Measurements from ENCODE around the gene PPP2R5D.

Gene PPP2R5D

GRCh38 chr6:42963855-42964605 is 20.3 kb upstream of the PPP2R5D start:
- TF ChIP-seq POLR2AphosphoS5 (IDR thresholded peaks at IDR 0.05; ENCODE audit: low read depth, low read length): no peak
- no peak for TF ChIP-seq SIN3A (IDR thresholded peaks at IDR 0.05; ENCODE audit: borderline replicate concordance, insufficient read depth, low read length)
- no peak for TF ChIP-seq FOXP2 (optimal IDR thresholded peaks at IDR 0.05; ENCODE audit: borderline replicate concordance, extremely low read depth, extremely low read length, insufficient read depth)
- TF ChIP-seq REST (IDR thresholded peaks at IDR 0.05; ENCODE audit: insufficient read depth in 1 of 2, low read depth in 2 of 2, low read length in 2 of 2): no peak
- TF ChIP-seq TAF1 (IDR thresholded peaks at IDR 0.05; ENCODE audit: borderline replicate concordance, insufficient read depth, low read length): no peak

DNA sequence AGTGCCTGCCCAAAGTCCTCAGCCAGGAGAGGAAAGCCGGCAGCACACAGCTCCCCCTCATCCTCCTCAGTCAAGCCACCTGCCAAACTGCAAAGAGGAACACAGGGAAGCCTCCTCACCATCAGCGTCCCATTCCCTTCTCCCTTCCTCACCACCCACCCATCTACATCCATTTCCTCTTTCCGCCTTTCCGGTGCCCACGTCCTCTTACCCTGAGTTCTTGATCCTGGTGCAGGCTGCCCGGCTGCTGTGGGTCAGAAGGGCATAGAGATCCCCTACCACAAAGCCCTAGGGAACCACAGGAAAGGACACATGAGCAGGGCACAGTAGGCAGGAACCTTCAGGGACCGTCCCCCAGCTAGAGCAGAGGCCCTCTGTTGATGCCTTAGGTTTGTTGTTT is 17.8 kb upstream of the PPP2R5D start:
- TF ChIP-seq FOXP2 (optimal IDR thresholded peaks at IDR 0.05; ENCODE audit: borderline replicate concordance, extremely low read depth, extremely low read length, insufficient read depth): no peak
- TF ChIP-seq REST (IDR thresholded peaks at IDR 0.05; ENCODE audit: insufficient read depth in 1 of 2, low read depth in 2 of 2, low read length in 2 of 2): no peak
- no peak for TF ChIP-seq POLR2AphosphoS5 (IDR thresholded peaks at IDR 0.05; ENCODE audit: low read depth, low read length)
- TF ChIP-seq SIN3A (IDR thresholded peaks at IDR 0.05; ENCODE audit: borderline replicate concordance, insufficient read depth, low read length): no peak
- TF ChIP-seq TAF1 (IDR thresholded peaks at IDR 0.05; ENCODE audit: borderline replicate concordance, insufficient read depth, low read length): no peak

- TF ChIP-seq POLR2AphosphoS5 (IDR thresholded peaks at IDR 0.05; ENCODE audit: low read depth, low read length): no peak
- TF ChIP-seq TAF1 (IDR thresholded peaks at IDR 0.05; ENCODE audit: borderline replicate concordance, insufficient read depth, low read length): no peak
- no peak for TF ChIP-seq FOXP2 (optimal IDR thresholded peaks at IDR 0.05; ENCODE audit: borderline replicate concordance, extremely low read depth, extremely low read length, insufficient read depth)
- no peak for TF ChIP-seq SIN3A (IDR thresholded peaks at IDR 0.05; ENCODE audit: borderline replicate concordance, insufficient read depth, low read length)
- no peak for TF ChIP-seq REST (IDR thresholded peaks at IDR 0.05; ENCODE audit: insufficient read depth in 1 of 2, low read depth in 2 of 2, low read length in 2 of 2)
These were observed 17.1 kb upstream of the PPP2R5D start for GRCh38 chr6:42967228-42967627.

GRCh38 chr6:42968126-42968701 is 16.2 kb upstream of the PPP2R5D start:
- TF ChIP-seq FOXP2 (optimal IDR thresholded peaks at IDR 0.05; ENCODE audit: borderline replicate concordance, extremely low read depth, extremely low read length, insufficient read depth) (no peak), POLR2AphosphoS5 (IDR thresholded peaks at IDR 0.05; ENCODE audit: low read depth, low read length) (no peak), TAF1 (IDR thresholded peaks at IDR 0.05; ENCODE audit: borderline replicate concordance, insufficient read depth, low read length) (no peak), SIN3A (IDR thresholded peaks at IDR 0.05; ENCODE audit: borderline replicate concordance, insufficient read depth, low read length) (no peak)

DNA sequence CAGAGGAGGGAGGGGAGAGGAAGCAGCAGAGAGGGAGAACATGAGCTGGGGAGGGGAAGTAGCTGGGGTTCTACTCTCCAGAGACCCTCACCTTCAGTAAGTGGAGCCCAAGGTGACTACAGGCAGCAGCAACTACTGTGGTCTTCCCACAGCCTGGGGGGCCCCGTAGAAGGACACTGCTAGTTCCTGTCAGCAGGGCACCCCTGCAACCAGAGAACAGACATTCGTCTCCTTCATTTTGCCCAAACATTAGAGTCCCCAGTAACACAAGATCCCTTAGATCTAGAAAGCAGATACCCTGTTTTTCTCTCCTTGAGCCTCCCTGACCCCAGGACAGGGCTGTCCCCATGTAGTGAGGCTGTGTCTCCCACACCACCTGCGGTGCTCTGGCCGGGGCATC is 15.6 kb upstream of the PPP2R5D start:
- TF ChIP-seq POLR2AphosphoS5 (IDR thresholded peaks at IDR 0.05; ENCODE audit: low read depth, low read length) (no peak), TAF1 (IDR thresholded peaks at IDR 0.05; ENCODE audit: borderline replicate concordance, insufficient read depth, low read length) (no peak)

- TF ChIP-seq FOXP2 (optimal IDR thresholded peaks at IDR 0.05; ENCODE audit: borderline replicate concordance, extremely low read depth, extremely low read length, insufficient read depth) (no peak), REST (IDR thresholded peaks at IDR 0.05; ENCODE audit: insufficient read depth in 1 of 2, low read depth in 2 of 2, low read length in 2 of 2) (no peak), SIN3A (IDR thresholded peaks at IDR 0.05; ENCODE audit: borderline replicate concordance, insufficient read depth, low read length) (no peak)
These were observed 14.9 kb upstream of the PPP2R5D start for GRCh38 chr6:42969431-42969830.

Data from PFSK-1 (cell line).